Measurements from ENCODE around the gene TNNT1.

GRCh38 chr19:55152017-55152416 is 3.0 kb upstream of the TNNT1 start:
- TF ChIP-seq POLR2A (IDR thresholded peaks at IDR 0.05; ENCODE audit: extremely low read depth, insufficient read length) (no peak), MYC (IDR thresholded peaks at IDR 0.05; ENCODE audit: low read depth, low read length) (no peak)
- TF ChIP-seq, protein P1, sequence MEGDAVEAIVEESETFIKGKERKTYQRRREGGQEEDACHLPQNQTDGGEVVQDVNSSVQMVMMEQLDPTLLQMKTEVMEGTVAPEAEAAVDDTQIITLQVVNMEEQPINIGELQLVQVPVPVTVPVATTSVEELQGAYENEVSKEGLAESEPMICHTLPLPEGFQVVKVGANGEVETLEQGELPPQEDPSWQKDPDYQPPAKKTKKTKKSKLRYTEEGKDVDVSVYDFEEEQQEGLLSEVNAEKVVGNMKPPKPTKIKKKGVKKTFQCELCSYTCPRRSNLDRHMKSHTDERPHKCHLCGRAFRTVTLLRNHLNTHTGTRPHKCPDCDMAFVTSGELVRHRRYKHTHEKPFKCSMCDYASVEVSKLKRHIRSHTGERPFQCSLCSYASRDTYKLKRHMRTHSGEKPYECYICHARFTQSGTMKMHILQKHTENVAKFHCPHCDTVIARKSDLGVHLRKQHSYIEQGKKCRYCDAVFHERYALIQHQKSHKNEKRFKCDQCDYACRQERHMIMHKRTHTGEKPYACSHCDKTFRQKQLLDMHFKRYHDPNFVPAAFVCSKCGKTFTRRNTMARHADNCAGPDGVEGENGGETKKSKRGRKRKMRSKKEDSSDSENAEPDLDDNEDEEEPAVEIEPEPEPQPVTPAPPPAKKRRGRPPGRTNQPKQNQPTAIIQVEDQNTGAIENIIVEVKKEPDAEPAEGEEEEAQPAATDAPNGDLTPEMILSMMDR (IDR thresholded peaks at IDR 0.05; ENCODE audit: low read depth, low read length) = no peak
- TF ChIP-seq, protein P2, sequence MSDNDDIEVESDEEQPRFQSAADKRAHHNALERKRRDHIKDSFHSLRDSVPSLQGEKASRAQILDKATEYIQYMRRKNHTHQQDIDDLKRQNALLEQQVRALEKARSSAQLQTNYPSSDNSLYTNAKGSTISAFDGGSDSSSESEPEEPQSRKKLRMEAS (IDR thresholded peaks at IDR 0.05; ENCODE audit: low read depth, low read length) = no peak

Measured in NB4 (cell line).